Liver (tissue), 3 donors: ENCODE data around the gene KANSL1.

Experiments used
- RXRA ChIP-seq, 2 donors: IDR thresholded peaks; 2 replicates each; pipeline ENCODE4 v1.6.1; 2017 to 2018; ENCODE audit warnings: antibody characterized with exemption in 2 of 2, mild to moderate bottlenecking in 1 of 2
- YY1 ChIP-seq: IDR thresholded peaks from 2 replicates; pipeline ENCODE4 v1.6.1; 2016; ENCODE audit warnings: antibody characterized with exemption, mild to moderate bottlenecking
- TF ChIP-seq, protein P1 (sequence below): IDR thresholded peaks from 2 replicates; pipeline ENCODE4 v1.6.1; 2016; ENCODE audit warnings: antibody characterized with exemption
- TF ChIP-seq, protein P2 (sequence below): fragments of 150-350 bp; IDR thresholded peaks from 2 replicates; pipeline ENCODE4 v1.5.1; 2017; ENCODE audit warnings: improper control_type of control experiment, low read depth, low read length; ENCODE audit not compliant: missing input control
- donor health status: healthy.
- donor health status: healthy.

DNA sequence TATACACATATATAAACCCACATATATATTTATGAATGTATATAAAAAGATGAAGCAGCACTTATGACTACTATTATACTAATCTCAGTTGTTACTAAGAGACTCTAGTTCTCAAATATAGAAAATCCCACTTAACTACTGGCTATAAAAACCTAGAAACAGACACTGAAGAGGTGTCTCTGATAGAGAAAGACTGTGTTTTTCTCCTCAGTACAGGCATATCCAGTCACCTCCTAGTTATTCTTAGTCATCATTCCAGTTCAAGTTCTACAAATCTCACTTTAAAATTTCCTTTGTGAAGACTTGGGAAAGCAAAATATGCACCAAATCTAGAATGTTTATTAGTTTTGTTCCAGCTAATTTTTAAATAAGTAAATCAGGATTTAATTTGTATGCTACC, 100.2 kb downstream of the KANSL1 start:
- no peak for TF ChIP-seq YY1
- TF ChIP-seq, protein P1, sequence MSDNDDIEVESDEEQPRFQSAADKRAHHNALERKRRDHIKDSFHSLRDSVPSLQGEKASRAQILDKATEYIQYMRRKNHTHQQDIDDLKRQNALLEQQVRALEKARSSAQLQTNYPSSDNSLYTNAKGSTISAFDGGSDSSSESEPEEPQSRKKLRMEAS: no peak
- no peak for TF ChIP-seq RXRA (IDR thresholded peaks at IDR 0.05)
- TF ChIP-seq, protein P2, sequence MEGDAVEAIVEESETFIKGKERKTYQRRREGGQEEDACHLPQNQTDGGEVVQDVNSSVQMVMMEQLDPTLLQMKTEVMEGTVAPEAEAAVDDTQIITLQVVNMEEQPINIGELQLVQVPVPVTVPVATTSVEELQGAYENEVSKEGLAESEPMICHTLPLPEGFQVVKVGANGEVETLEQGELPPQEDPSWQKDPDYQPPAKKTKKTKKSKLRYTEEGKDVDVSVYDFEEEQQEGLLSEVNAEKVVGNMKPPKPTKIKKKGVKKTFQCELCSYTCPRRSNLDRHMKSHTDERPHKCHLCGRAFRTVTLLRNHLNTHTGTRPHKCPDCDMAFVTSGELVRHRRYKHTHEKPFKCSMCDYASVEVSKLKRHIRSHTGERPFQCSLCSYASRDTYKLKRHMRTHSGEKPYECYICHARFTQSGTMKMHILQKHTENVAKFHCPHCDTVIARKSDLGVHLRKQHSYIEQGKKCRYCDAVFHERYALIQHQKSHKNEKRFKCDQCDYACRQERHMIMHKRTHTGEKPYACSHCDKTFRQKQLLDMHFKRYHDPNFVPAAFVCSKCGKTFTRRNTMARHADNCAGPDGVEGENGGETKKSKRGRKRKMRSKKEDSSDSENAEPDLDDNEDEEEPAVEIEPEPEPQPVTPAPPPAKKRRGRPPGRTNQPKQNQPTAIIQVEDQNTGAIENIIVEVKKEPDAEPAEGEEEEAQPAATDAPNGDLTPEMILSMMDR: no peak
